Renal pelvis (tissue), 4 donors: ENCODE data around the gene ZNF316. TPM values are rescaled to one million over a fixed set of nuclear protein-coding genes. Genes with fewer than 3 reads are reported as not detected.
"Not testable (repeated sequence)": the region's sequence is repeated elsewhere in the genome, so short reads cannot be mapped to it uniquely, and the experiment has no call there.

ENCODE experiments used
- DNase-seq: peaks from one replicate; pipeline ENCODE4 v3.0.0-alpha.2; 2013
- polyA plus RNA-seq, 3 donors: library from polyadenylated mRNA; unstranded; fragments of 120-200 nt; gene quantifications; one replicate each; pipeline ENCODE4 v1.2.1, GENCODE V29; 2013; ENCODE audit not compliant: insufficient read length in 3 of 3

ZNF316 gene
- polyA plus RNA-seq, 3 donors: 45.1 to 58.2 (median 54.4) TPM

DNA sequence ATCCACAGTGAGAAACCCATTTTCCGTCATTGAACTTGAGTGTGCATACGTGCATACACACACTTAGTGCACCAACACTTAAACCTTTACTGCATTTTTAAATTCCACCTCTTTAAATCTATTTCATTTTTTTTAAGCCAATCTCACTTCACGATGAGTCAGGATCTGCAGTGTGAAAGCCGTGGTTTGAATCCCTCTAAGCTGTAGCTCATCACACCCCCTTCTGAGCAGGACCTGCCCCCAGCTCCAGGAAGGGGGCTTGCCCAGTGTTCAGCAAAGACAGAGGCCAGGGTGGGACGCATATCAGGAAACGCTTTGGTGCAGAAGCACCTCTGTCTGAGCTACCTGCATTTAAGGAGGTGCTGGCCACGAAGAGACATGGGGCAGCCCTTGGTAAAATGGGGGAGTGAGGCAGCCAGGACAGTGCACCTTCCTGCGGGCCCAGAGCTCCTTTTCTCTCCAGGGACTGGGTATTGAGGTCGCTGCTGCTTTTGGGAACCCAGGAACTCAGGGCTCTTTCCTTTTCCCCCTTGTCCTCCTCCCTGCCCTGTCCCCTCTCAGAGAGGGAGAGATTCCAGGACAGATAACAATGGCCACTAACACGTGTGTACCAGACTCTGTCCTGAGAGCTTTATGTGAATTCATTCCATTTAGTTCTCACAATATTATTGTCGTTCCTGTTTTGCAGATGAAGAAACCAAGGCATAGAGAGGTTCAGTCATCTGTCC, 21.7 kb downstream of the ZNF316 start:
- DNase-seq: no peak

DNA sequence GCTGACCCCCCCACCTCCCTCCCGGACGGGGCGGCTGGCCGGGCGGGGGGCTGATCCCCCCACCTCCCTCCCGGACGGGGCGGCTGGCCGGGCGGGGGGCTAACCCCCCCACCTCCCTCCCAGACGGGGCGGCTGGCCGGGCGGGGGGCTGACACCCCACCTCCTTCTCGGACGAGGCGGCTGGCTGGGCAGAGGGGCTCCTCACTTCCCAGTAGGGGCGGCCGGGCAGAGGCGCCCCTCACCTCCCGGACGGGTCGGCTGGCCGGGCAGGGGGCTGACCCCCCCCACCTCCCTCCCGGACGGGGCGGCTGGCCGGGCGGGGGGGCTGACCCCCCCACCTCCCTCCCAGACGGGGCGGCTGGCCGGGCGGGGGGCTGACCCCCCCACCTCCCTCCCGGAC, 33.7 kb downstream of the ZNF316 start:
- not testable (repeated sequence) for DNase-seq

DNA sequence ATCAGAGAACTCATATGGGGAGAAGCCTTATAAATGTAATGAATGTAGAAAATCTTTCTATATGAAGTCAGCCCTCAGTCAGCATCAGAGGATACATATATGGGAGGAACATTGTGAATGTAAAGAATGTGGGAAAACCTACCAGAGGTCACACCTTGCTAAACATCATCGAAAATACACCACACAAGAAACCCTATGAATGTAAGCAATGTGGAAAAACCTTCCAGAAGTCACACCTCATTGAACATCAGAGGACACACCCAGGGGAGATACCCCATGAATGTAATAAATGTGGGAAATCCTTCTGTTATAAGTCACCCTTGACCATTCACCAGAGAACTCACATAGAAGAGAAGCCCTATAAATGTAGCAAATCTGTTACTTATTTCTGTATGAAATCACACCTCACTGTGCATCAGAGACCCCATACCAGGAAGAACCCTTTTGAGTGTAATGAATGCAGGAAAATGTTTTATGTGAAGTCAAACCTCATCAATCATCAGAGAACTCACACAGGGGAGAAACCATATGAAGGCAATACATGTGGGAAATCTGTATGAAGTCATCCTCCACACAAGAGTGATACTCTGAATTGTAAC, 38.8 kb downstream of the ZNF316 start:
- no peak for DNase-seq

DNA sequence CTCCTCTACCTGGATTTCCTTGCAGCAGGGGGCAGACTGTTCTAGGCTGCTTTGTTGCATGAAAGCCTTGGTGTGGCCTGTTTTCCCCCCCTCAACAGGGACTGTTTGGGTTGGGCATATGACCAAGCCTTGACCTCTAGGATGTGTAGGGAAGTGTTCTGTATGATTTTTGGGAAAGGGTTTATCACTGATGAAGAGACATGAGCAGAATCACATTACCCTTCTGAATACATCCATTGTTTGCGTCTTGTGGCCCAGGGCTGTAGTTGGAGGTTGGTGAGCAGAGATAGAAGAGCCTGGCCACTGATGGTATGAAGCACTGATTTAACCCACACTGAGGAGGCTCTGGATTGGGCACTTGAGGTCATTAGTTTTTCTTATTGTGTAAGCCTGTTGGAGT, 43.0 kb downstream of the ZNF316 start:
- DNase-seq: no peak

DNA sequence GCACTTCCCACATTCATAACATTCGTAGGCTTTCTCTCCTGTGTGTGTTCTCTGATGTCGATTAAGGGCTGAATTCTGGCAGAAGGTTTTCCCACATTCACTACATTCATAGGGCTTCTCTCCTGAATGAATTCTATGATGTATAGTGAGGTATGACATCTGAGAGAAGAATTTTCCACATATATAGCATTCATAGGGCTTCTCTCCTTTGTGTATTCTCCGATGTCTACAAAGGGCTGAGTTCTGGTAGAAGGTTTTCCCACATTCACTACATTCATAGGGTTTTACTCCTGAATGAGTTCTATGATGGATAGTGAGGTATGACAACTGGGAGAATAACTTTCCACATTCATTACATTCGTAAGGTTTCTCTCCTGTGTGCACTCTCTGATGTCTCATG, 54.0 kb downstream of the ZNF316 start:
- no peak for DNase-seq

DNA sequence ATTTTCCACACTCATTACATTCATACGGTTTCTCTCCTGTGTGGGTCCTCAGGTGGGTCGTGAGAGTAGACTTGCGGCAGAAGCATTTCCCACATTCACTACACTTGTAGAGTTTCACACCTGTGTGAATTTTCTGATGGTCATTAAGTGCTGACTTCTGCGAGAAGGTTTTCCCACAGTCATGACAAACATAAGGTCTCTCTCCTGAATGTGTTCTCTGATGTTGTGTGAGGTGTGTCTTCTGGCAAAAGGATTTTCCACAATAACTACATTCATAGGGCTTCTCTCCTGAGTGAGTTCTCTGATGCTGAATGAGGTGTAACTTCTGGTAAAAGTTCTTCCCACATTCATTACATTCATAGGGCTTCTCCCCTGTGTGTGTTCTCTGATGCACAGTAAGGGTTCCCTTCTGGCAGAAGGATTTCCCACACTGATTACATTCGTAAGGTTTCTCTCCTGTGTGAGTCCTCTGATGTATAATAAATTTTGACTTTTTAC, 54.5 kb downstream of the ZNF316 start:
- DNase-seq: no peak

DNA sequence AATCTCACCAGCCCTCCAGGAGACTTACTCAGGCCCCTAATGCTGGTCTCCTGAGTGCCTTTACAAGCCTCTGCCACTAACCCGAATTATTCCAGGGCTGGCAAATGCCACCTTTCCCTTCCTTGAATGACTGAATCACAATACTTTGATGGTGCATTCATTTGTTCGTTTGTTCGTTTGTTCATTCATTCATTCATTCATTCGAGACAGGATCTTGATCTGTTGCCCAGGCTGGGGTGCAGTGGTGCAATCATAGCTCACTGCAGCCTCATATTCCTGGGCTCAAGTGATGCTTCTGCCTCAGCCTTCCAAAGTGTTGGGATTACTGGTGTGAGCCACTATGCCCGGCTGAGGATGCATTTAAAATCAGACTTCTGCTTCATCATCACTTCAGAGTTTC, 63.7 kb downstream of the ZNF316 start:
- DNase-seq: no peak

DNA sequence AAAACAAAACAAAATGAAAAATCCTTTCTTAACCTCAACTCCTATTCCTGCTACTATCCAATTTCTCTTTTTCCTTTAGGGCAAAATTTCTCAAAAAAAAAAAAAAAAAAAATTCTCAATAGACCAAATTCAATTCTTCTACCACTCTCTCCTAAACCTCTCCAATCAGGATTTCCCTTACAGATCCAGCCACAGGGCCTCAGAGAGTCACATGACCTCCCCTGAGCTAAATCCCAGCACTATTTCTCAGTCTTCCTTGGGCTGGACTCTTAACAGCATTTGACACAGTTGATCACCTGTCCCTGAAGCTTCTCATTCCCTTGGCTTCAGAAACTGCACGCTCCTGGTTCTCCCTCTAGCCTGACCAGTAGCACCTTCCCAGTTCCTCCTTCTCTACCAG, 64.7 kb downstream of the ZNF316 start:
- no peak for DNase-seq

Other genes with a start within 250 kb of the ZNF316 start
- gene DAGLB, start 189.4 kb upstream of the ZNF316 start, polyA plus RNA-seq: 10 to 100 TPM; 17.5 to 20.5 (median 20.2) TPM
- 100 to 1,000 TPM; 177 to 192 (median 186) TPM for gene KDELR2, start 153.2 kb upstream of the ZNF316 start, polyA plus RNA-seq
- 1 to 10 TPM in 1 of 3 donors, under 1 TPM in 2; 0.63 to 1.3 (median 0.90) TPM for gene GRID2IP, start 85.9 kb upstream of the ZNF316 start, polyA plus RNA-seq
- 10 to 100 TPM; 75.6 to 83.1 (median 79.8) TPM for gene ZDHHC4, start 59.9 kb upstream of the ZNF316 start, polyA plus RNA-seq
- 10 to 100 TPM; 37.3 to 47.6 (median 40.5) TPM for gene INTS15, start 47.3 kb upstream of the ZNF316 start, polyA plus RNA-seq
- 10 to 100 TPM; 14.7 to 19.7 (median 17.6) TPM for gene ZNF853, start 21.7 kb upstream of the ZNF316 start, polyA plus RNA-seq
- gene ZNF12, start 69.6 kb downstream of the ZNF316 start, polyA plus RNA-seq: 10 to 100 TPM; 35.1 to 39.4 (median 37.2) TPM
- gene RSPH10B2, start 116.8 kb downstream of the ZNF316 start, polyA plus RNA-seq: 1 to 10 TPM; 1.5 to 2.0 (median 1.5) TPM
- gene CCZ1B, start 189.0 kb downstream of the ZNF316 start, polyA plus RNA-seq: 100 to 1,000 TPM in 1 of 3 donors, 10 to 100 TPM in 2; 51.2 to 102 (median 81.6) TPM